Tibial nerve (tissue), 3 donors: ENCODE results near the gene PRKCE.

Experiments
- POLR2A ChIP-seq, 2 donors: fragments of 450-650 bp; IDR thresholded peaks; one replicate each; pipeline ENCODE4 v1.6.1; 2017; ENCODE audit warnings: antibody characterized with exemption in 2 of 2, mild to moderate bottlenecking in 2 of 2, moderate library complexity in 2 of 2
- TF ChIP-seq, protein P1 (sequence below), 5 experiments: fragments of 200-600 bp in 3 of 5; fragments of 450-650 bp in 2 of 5; sonication (generic) in 3 of 5; IDR thresholded peaks; one replicate each; pipeline ENCODE4 v1.5.1; 2016 to 2019; ENCODE audit warnings: antibody characterized with exemption in 5 of 5, mild to moderate bottlenecking in 3 of 5, moderate library complexity in 2 of 5

DNA sequence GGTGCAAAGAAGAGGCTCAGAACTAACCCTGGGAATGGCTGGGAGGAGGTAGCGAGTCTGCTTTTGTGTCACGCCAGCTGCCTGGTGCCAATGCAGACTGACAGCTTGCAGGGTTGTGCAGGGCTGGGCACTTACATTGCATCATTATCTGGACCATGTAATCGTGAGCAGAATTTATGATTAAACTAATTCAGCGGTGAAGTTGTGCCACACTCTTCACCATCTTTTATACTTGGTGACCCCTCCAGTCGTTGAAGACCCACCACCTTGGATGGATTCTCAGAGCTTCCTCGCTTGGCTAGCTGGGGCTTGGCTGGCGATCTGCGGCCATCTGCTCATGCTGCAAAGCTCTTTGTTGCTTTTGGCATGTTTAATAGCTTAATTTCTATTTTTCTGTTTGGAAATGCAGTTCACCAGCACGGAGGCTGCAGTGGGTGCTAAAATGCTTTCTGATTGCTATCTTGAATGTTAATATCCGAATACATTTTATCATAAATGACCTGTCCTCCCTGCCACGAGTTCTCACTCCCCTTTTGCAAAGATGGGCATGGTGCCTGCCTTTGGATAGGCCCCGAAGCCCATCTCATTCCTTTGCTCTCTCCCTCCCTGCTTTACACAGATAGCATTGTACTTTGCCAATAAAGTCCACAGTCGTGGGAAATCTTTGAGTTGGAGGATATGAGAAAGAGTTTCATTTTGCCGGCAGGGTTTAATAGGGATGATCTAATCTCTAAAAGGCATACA, 188.2 kb downstream of the PRKCE start:
- TF ChIP-seq, protein P1, sequence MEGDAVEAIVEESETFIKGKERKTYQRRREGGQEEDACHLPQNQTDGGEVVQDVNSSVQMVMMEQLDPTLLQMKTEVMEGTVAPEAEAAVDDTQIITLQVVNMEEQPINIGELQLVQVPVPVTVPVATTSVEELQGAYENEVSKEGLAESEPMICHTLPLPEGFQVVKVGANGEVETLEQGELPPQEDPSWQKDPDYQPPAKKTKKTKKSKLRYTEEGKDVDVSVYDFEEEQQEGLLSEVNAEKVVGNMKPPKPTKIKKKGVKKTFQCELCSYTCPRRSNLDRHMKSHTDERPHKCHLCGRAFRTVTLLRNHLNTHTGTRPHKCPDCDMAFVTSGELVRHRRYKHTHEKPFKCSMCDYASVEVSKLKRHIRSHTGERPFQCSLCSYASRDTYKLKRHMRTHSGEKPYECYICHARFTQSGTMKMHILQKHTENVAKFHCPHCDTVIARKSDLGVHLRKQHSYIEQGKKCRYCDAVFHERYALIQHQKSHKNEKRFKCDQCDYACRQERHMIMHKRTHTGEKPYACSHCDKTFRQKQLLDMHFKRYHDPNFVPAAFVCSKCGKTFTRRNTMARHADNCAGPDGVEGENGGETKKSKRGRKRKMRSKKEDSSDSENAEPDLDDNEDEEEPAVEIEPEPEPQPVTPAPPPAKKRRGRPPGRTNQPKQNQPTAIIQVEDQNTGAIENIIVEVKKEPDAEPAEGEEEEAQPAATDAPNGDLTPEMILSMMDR (IDR thresholded peaks at IDR 0.05): no peak
- TF ChIP-seq POLR2A (IDR thresholded peaks at IDR 0.05): no peak
